ENCODE data around the gene UCHL5.

- TF ChIP-seq POLR2A (IDR thresholded peaks at IDR 0.05) (no peak), CTCF (IDR thresholded peaks at IDR 0.05) (no peak)
Observed at GRCh38 chr1:193058529-193059281, 455 bp downstream of the UCHL5 start.
